NCI-H82 (cell line): ENCODE data around the gene HBA2.
"Not testable (repeated sequence)": the region's sequence is repeated elsewhere in the genome, so short reads cannot be mapped to it uniquely, and the experiment has no call there.

Experiments used
- DNase-seq: peaks from one replicate; lab custom pipeline; 2025; lab: John Stamatoyannopoulos, UW

HBA2 gene

GRCh38 chr16:194516-194915 is 21.8 kb downstream of the HBA2 start:
- no peak for DNase-seq

- DNase-seq = no peak
These were observed 27.7 kb downstream of the HBA2 start for GRCh38 chr16:200388-200787.

DNA sequence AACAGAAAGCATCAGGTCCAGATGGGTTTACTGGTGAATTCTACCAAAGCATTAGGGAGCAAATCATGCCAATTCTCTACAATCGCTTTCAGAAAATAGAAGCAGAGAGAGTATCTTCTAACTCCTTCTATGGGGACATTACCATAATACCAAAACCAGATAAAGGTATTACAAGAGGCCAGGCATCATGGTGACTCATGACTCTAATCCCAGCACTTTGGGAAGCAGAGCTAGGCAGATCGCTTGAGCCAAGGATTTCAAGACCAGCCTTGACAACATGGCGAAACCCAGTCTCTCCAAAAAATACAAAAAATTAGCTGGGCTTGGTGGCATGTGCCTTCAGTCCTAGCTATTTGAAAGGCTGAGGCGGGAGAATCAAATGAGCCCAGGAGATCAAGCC is 30.6 kb downstream of the HBA2 start:
- DNase-seq = no peak

GRCh38 chr16:204046-204445 is 31.4 kb downstream of the HBA2 start:
- DNase-seq = not testable (repeated sequence)

GRCh38 chr16:209359-209758 is 36.7 kb downstream of the HBA2 start:
- not testable (repeated sequence) for DNase-seq

DNA sequence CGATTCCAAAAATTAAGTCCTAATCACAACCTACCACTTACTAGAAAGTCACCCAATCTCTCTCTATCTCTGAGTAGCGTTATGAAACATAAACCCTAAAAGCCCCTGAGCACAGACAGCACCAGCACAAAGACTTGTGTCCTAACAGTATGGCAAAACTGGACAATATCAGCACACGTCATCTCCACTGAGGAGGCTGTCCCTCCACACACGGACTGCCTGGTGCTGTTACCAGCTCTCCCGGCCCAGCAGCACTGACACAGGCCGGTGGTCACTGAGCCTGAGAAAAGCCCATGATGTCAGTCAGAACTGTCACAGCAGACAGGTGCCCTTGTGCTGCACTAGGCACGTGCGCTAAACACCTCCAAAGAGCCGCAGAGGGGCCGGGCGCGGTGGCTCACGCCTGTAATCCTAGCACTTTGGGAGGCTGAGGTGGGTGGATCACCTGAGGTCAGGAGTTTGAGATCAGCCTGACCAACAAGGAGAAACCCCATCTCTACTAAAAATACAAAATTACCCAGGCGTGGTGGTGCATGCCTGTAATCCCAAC is 39.0 kb downstream of the HBA2 start:
- not testable (repeated sequence) for DNase-seq

DNA sequence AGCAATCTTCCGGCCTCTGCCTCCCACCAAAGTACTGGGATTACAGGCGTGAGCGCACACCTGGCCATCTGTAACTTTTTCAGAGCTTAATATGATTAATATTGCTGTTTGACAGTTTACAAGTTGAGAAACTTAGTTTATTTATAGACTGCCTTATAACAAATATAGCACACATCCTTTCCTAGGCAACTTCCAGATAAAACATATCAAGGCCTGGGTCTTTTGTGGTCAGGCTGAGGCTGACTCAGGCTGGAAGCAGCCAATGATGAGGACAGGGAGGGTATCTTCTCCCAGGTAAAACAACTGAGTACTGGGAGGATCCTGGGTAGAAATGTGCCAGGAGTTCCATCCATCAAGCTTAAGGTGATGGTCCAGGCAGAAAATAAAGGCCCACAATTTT is 40.3 kb downstream of the HBA2 start:
- DNase-seq = no peak

- DNase-seq = no peak
These were observed 47.3 kb downstream of the HBA2 start for GRCh38 chr16:220021-220420.
